ENCODE measurements around the gene SIK3.
A peak's percentile ranks its signal among the peaks of the same experiment; 100 is the strongest.

Gene SIK3

DNA sequence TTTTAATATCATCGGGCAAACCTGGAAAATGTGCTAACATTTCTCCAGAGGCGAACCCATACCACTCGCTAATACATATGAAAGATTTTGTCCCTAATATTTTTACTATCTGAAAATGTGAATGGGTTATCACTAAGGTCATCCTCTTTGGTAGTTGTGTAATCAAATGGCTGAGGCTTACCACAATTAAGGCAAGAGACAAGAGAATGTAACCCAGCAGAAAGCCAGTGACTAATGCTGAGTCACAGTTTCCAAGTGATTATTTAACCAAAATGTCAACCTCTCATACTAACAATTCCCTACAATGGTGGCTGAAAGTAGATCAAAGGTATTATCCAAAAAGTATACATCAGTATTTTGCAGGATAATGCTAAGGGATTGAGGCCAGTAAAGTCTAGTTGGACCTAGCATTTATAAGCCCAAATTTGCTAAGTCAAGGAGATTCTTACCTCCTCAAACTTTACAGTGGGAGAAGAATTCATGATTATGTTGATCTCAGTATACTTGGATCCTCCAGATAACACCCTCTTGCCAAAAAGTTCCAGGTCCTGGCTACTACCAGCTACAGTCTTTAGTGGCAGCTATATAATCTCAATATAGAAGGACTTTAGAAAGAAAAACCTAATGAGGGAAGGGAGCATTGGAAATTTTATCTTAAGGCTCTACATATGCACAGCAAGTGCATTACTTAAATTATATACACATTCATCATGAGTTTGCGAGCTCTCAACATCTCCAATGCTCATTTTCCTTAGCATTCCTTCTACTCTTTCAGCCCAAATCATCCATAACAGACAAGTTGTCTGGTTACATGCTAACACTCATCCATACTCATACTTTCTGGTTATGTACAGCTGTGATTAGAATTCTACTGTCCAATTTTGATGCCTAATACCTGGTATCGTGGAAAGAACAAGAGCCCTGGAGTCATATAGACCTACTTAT lies 25.4 kb downstream of the SIK3 start:
- peak; percentile 92 for DNase-seq (ENCODE audit: low read depth)
- no peak overlapping the region for H3K4me3 ChIP-seq (ENCODE audit: low read depth, low read length)
- TF ChIP-seq, protein P1, sequence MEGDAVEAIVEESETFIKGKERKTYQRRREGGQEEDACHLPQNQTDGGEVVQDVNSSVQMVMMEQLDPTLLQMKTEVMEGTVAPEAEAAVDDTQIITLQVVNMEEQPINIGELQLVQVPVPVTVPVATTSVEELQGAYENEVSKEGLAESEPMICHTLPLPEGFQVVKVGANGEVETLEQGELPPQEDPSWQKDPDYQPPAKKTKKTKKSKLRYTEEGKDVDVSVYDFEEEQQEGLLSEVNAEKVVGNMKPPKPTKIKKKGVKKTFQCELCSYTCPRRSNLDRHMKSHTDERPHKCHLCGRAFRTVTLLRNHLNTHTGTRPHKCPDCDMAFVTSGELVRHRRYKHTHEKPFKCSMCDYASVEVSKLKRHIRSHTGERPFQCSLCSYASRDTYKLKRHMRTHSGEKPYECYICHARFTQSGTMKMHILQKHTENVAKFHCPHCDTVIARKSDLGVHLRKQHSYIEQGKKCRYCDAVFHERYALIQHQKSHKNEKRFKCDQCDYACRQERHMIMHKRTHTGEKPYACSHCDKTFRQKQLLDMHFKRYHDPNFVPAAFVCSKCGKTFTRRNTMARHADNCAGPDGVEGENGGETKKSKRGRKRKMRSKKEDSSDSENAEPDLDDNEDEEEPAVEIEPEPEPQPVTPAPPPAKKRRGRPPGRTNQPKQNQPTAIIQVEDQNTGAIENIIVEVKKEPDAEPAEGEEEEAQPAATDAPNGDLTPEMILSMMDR (conservative IDR thresholded peaks at IDR 0.05; ENCODE audit: low read depth, low read length) = no peak

GRCh38 chr11:117071344-117071787 lies 26.9 kb downstream of the SIK3 start:
- TF ChIP-seq, protein P1 (conservative IDR thresholded peaks at IDR 0.05; ENCODE audit: low read depth, low read length) = no peak
- DNase-seq (ENCODE audit: low read depth) = peak; percentile 49

DNA sequence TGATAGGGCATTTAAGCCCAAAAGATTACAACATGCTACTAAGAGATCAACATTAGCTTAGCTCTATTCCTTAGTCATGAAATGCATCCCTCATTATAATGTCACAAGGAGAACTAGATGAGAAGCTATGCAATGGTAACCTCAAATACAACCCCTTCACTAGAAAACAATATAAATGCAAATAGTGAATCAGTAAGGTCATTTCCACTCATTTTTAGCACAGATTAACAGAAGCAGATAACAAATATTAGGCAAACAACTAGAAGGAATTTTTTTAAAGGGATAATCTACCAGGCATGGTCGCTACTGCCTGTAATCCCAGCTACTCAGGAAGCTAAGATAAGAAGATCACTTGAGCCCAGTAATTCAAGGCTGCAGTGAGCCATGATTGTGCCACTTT lies 28.2 kb downstream of the SIK3 start:
- H3K4me3 ChIP-seq (ENCODE audit: low read depth, low read length) = no peak overlapping the region
- TF ChIP-seq, protein P1 (conservative IDR thresholded peaks at IDR 0.05; ENCODE audit: low read depth, low read length) = no peak
- no peak for DNase-seq (ENCODE audit: low read depth)

More at GRCh38 chr11:117071344-117071787, 26.9 kb downstream of the SIK3 start:
- H3K4me3 ChIP-seq (ENCODE audit: low read depth, low read length) = no peak overlapping the region

- TF ChIP-seq, protein P1 (conservative IDR thresholded peaks at IDR 0.05; ENCODE audit: low read depth, low read length) = no peak
- no peak for DNase-seq (ENCODE audit: low read depth)
- H3K4me3 ChIP-seq (ENCODE audit: low read depth, low read length) = no peak overlapping the region
These were observed 29.8 kb downstream of the SIK3 start for GRCh38 chr11:117068303-117068860.

- DNase-seq (ENCODE audit: low read depth) = no peak
- no peak overlapping the region for H3K4me3 ChIP-seq (ENCODE audit: low read depth, low read length)
- TF ChIP-seq, protein P1 (conservative IDR thresholded peaks at IDR 0.05; ENCODE audit: low read depth, low read length) = no peak
These were observed 31.3 kb downstream of the SIK3 start for GRCh38 chr11:117066959-117067358.

DNA sequence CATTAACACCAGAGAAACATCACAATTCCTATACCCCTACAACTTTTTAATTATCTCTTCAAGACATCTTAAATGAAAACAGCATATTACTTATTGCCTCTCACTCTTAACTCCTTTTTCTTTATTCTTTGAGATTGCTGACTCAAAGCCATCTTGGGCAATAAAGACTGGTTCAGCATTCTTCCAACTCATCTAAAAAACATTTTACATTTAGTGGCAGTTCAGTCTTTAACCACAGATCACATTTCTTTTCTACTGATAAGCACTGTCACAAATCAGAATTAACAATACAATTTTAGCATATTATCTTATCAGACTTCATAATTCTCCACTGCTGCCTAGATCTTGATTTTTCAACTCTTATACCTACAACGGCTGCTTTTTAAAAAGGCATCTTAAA lies 34.0 kb downstream of the SIK3 start:
- H3K4me3 ChIP-seq (ENCODE audit: low read depth, low read length) = no peak overlapping the region
- TF ChIP-seq, protein P1 (conservative IDR thresholded peaks at IDR 0.05; ENCODE audit: low read depth, low read length) = no peak
- peak; percentile 60 for DNase-seq (ENCODE audit: low read depth)
